OCI-LY7 (cell line): ENCODE measurements around the gene PLXNC1. TPM values are rescaled to one million over a fixed set of nuclear protein-coding genes. Genes with fewer than 3 reads are reported as not detected.

Experiments used
- BruUV-seq: library from RNA; stranded (reverse); fragments of 400-500 nt; replicated peaks from 2 replicates; lab custom pipeline; 2021; lab: Mats Ljungman, UMichigan
- CTCF ChIA-PET: fragments of 300-600 bp; sonication (Branson Sonifier 250); formaldehyde crosslinking; loops from one replicate; lab custom pipeline; 2022; ENCODE audit warnings: antibody characterized with exemption; ENCODE audit not compliant: unreplicated experiment; lab: Charles Lee
- POLR2A ChIA-PET: fragments of 300-600 bp; sonication (Branson Sonifier 250); formaldehyde crosslinking; loops from one replicate; lab custom pipeline; 2022; ENCODE audit warnings: antibody characterized with exemption; lab: Charles Lee
- DNase-seq: peaks from one replicate; pipeline ENCODE4 v3.0.0-alpha.2; 2015; ENCODE audit warnings: low spot score
- H2AFZ ChIP-seq: fragments of 200-600 bp; sonication (generic), shearing (Covaris generic); 2 replicates; pipeline ENCODE4 v1.6.1; 2014; ENCODE audit warnings: mild to moderate bottlenecking, antibody characterized with exemption, low read length, moderate library complexity
- H3K27ac ChIP-seq: fragments of 200-600 bp; sonication (generic); 2 replicates; pipeline ENCODE4 v1.5.1; 2014; ENCODE audit warnings: mixed run types, low read depth, mild to moderate bottlenecking, moderate library complexity, low read length, inconsistent platforms; ENCODE audit not compliant: poor library complexity, severe bottlenecking
- H3K36me3 ChIP-seq: fragments of 200-600 bp; sonication (generic); 2 replicates; pipeline ENCODE4 v1.6.1; 2014; ENCODE audit warnings: mild to moderate bottlenecking, antibody characterized with exemption, low read length, moderate library complexity, mixed read lengths; ENCODE audit not compliant: insufficient read depth
- H3K4me1 ChIP-seq: fragments of 200-600 bp; sonication (generic); 2 replicates; pipeline ENCODE4 v1.5.1; 2014; ENCODE audit warnings: mild to moderate bottlenecking, low read length; ENCODE audit not compliant: insufficient read depth, poor library complexity, severe bottlenecking
- H3K4me2 ChIP-seq: fragments of 200-600 bp; sonication (generic); 2 replicates; pipeline ENCODE4 v1.6.1; 2014; ENCODE audit warnings: mild to moderate bottlenecking, low read length
- H3K4me3 ChIP-seq: fragments of 200-600 bp; sonication (generic); 2 replicates; pipeline ENCODE4 v1.5.1; 2014; ENCODE audit warnings: mild to moderate bottlenecking, low read depth, low read length; ENCODE audit not compliant: poor library complexity, severe bottlenecking
- H3K79me2 ChIP-seq: fragments of 200-600 bp; sonication (generic); 2 replicates; pipeline ENCODE4 v1.6.1; 2016; ENCODE audit warnings: low read depth, mild to moderate bottlenecking, low read length, moderate library complexity, mixed read lengths; ENCODE audit not compliant: insufficient read depth
- H3K9me2 ChIP-seq: fragments of 200-600 bp; sonication (generic); 2 replicates; pipeline ENCODE4 v1.6.1; 2016; ENCODE audit warnings: mild to moderate bottlenecking, low read length, mixed read lengths; ENCODE audit not compliant: insufficient read depth
- H3K9me3 ChIP-seq: fragments of 200-600 bp; sonication (generic); 2 replicates; pipeline ENCODE4 v1.6.1; 2014; ENCODE audit warnings: mild to moderate bottlenecking, mixed run types, low read length, mixed read lengths
- H4K20me1 ChIP-seq: fragments of 200-600 bp; sonication (generic); 2 replicates; pipeline ENCODE4 v1.6.1; 2014; ENCODE audit warnings: mild to moderate bottlenecking, antibody characterized with exemption, low read length, moderate library complexity, mixed read lengths; ENCODE audit not compliant: insufficient read depth
- CTCF ChIP-seq: fragments of 200-600 bp; sonication (generic); conservative IDR thresholded peaks from 2 replicates; pipeline ENCODE4 v1.5.1; 2014; ENCODE audit warnings: mild to moderate bottlenecking, antibody characterized with exemption, low read length, moderate library complexity, mixed read lengths
- EZH2phosphoT487 ChIP-seq: fragments of 200-600 bp; sonication (generic); IDR thresholded peaks from 2 replicates; pipeline ENCODE4 v1.6.1; 2018; ENCODE audit warnings: low read depth, borderline replicate concordance, mild to moderate bottlenecking, mixed run types, antibody characterized with exemption, low read length, moderate library complexity, mixed read lengths
- intact Hi-C: fragments of 100-400 bp; cut with micrococcal nuclease; formaldehyde crosslinking; loops from one replicate; pipeline ENCODE4 v1.10.0; 2022; ENCODE audit not compliant: unreplicated experiment
- total RNA-seq, 2 experiments: library from RNA; depleted of rRNA in 1 of 2; stranded (reverse); fragments of >200 nt in 1 of 2; shearing (Covaris generic) in 1 of 2; gene quantifications; 2 replicates each; pipeline ENCODE4 v1.2.3, GENCODE V29; 2014 to 2022

PLXNC1 gene
- total RNA-seq, 2 experiments from 2014 or later: 4.5 to 8.0 TPM

GRCh38 chr12:94266796-94267536 is 118.6 kb downstream of the PLXNC1 start:
- Histone ChIP-seq H3K9me2 (no peaks in the 10 kb centered on the region), H3K9me3 (no peaks in the 10 kb centered on the region), H3K36me3 (no peaks in the 10 kb centered on the region), H3K4me3 (no peak overlapping the region), H3K4me1 (peaks cover 26% of the 10 kb centered on the region), H3K4me2 (no peak overlapping the region), H3K27ac (no peak overlapping the region), H4K20me1 (no peaks in the 10 kb centered on the region), H3K79me2 (no peaks in the 10 kb centered on the region), H2AFZ (no peak overlapping the region)
- POLR2A ChIA-PET: no interaction called here
- CTCF ChIA-PET: no interaction called here
- no peak for TF ChIP-seq EZH2phosphoT487
- no peak for TF ChIP-seq CTCF
- intact Hi-C loops: loop anchor here (10.0 kb wide), 1 partner anchor 412 kb away; no protein-coding TSS in a partner anchor
- no peak for DNase-seq
- BruUV-seq: no TSS peak

- no peak for DNase-seq
- TF ChIP-seq CTCF (no peak), EZH2phosphoT487 (no peak)
- H2AFZ ChIP-seq: no peak overlapping the region
- BruUV-seq: no TSS peak
- ChIA-PET POLR2A (no interaction called here), CTCF (no interaction called here)
- H3K4me2 ChIP-seq: no peak overlapping the region
- H3K27ac ChIP-seq: no peak overlapping the region
- intact Hi-C loops: loop anchor here (10.0 kb wide), 1 partner anchor 413 kb away; no protein-coding TSS in a partner anchor
- H4K20me1 ChIP-seq: no peaks in the 10 kb centered on the region
- H3K79me2 ChIP-seq: no peaks in the 10 kb centered on the region
- no peaks in the 10 kb centered on the region for H3K9me3 ChIP-seq
- H3K9me2 ChIP-seq: no peaks in the 10 kb centered on the region
- no peak overlapping the region for H3K4me3 ChIP-seq
- no peaks in the 10 kb centered on the region for H3K36me3 ChIP-seq
- H3K4me1 ChIP-seq: peaks cover 20% of the 10 kb centered on the region
These were observed 119.1 kb downstream of the PLXNC1 start for GRCh38 chr12:94267537-94267872.

GRCh38 chr12:94267921-94268471 is 119.6 kb downstream of the PLXNC1 start:
- no peak for DNase-seq
- CTCF ChIA-PET: no interaction called here
- peaks cover 15% of the 10 kb centered on the region for H3K4me1 ChIP-seq
- H3K9me3 ChIP-seq: no peaks in the 10 kb centered on the region
- H4K20me1 ChIP-seq: no peaks in the 10 kb centered on the region
- POLR2A ChIA-PET: interaction anchor here (0.6 kb wide), 2 partner anchors 13 to 115 kb away, joined by 3 to 4 read pairs; no protein-coding TSS in a partner anchor
- H3K4me2 ChIP-seq: no peak overlapping the region
- no peak overlapping the region for H2AFZ ChIP-seq
- BruUV-seq: no TSS peak
- intact Hi-C loops: loop anchor here (10.0 kb wide), 1 partner anchor 413 kb away; no protein-coding TSS in a partner anchor
- H3K27ac ChIP-seq: no peak overlapping the region
- no peaks in the 10 kb centered on the region for H3K9me2 ChIP-seq
- no peaks in the 10 kb centered on the region for H3K36me3 ChIP-seq
- H3K79me2 ChIP-seq: no peaks in the 10 kb centered on the region
- TF ChIP-seq CTCF: no peak
- no peak for TF ChIP-seq EZH2phosphoT487
- H3K4me3 ChIP-seq: no peak overlapping the region
